ENCODE results near the gene ICA1L.
"Not testable (repeated sequence)": the region's sequence is repeated elsewhere in the genome, so short reads cannot be mapped to it uniquely, and the experiment has no call there.

The ICA1L gene

DNA sequence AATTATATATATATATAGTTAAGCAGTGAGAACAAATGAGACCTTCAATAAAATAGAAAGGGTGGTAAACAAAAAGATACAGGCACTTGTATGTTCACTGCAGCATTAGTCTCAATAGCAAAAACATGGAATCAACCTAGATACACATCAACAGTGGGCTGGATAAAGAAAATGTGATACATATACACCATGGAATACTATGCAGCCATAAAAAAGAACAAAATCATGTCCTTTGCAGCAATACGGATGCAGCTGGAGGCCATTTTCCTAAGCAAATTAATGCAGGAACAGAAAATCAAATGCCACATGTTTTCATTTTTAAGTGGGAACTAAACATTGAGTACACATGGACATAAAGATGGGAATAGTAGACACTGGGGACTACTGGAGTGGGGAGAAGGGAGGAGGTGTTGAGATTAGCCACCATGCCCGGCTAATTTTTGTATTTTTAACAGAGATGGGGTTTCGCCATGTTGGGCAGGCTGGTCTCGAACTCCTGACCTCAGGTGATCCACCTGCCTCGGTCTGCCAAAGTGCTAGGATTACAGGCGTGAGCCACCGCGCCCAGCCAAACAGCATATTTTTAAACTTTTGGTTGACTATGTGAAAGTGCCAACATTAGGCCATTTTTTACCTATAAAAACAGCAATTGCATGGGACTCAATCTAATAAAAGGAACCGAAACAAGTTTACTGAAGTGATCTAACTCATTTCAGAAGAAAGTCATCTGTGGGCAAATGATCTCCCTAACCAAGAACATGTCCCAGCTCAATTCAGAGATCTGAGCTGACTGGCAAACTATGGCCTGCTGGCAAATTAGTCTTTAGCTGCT is 23.7 kb downstream of the ICA1L start:
- DNase-seq, result no peak

DNA sequence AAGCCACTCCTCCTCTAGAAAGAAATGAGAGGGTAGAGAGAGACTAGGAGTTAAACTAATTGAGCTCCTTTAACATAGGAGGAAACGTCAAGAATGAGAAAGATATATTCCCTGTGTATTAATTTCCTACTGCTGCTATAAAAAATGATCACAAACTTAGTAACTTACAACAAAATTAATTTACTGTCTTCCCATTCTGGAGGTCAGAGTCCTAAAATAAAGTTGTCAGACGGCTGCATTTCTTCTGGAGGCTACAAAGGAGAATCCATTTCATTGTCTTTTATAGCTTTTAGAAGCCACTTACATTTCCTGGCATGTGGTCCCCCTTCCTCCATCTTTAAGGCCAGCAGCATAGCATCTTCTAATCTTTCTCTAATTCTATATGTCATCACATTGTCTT is 26.9 kb downstream of the ICA1L start:
- DNase-seq, result no peak

GRCh38 chr2:202842690-202843089 is 28.9 kb downstream of the ICA1L start:
- DNase-seq, result no peak

DNA sequence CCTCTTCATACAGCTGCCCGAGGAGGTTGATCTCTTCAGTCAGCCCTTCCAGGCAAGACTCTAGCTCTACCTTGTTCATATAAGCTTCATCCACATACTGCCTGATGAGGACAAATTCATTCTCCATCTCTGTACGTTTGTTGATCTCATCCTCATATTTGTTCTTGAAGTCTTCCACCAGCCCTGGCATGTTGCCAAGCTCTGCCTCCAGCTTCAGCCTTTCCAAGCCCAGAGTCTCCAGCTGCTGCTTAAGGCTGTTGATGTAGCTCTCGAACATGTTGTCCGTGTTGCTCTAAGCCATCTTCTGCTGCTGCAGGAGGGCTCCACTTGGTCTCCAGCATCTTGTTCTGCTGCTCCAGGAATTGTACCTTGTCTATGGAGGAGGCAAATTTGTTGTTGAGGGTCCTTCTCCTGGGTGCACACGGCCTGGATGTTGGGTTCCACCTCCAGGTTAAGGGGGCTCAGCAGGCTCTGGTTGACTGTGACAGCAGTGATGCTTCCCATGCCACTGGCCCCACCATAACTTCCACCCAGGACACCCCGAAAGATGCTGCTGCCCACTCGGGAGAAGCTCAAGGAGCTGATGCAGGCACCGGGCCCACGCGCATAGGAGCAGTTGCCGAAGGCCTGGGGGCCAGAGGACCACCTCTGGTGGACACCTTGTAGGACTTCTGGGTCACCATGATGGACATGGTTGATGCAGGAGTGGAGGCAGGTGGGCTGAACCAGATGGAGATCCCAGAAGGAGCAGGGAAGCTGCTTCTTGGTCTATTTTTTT is 30.3 kb downstream of the ICA1L start:
- no peak for DNase-seq

DNA sequence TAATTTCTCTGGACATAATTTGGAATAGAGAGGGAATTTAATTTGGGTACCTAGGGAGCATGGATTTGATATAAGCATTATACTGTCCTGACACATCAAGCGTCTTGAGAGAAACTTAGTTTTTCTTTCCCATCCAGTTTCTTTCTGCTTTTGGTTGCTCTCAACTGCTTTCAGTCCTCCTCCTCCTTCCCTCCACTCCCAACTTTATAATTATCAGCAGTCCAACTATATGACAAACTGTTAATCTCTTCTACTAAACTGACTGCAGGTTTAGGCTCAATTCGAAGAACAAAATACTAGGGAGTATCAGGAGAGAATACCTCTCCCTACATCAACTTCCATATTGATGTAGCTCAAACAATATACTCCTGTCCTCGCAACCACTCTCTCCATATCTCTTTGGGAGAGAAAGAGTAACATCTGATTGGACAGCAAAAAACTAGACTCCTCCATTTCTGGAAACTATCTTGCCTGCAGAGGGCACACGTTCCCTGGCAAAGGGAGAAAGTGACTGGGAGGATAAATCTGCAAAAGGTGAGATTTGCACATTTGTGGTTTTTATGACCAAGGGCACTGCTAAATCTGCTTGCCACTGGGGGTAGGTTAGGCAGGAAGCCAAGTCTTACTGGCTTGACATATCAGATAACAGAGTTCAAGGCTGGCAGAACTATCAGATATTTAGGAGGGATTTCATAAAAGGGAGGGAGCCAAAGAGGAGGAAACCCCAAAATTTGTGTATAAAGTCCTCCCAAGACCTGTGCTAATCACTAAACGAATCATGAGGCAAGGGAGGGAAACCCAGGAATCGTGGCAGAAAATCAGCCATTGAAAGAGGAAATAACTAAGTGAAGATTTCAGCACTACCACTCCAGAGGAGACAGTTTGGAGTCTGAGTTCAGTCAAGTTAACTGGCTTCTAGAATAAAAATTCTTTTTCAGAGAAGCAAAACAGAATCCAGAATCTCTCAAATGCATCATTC is 40.0 kb downstream of the ICA1L start:
- DNase-seq, result no peak

DNA sequence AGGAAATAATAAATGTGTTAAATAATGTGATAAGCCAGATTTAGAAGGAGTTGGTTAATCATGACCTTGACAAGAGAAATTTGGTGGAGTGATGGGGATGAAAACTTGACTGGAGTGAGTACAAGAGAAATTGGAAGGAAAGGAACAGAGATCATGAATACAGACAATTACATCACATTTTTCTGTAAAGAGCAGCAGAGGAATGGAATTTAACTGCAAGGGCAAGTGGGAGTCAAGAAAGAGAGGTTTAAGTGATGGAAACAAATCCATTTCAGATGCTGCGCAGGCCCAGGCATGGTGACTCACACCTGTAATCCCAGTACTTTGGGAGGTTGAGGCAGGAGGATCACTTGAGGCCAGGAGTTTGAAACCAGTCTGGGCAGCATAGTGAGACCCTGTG is 46.7 kb downstream of the ICA1L start:
- no peak for DNase-seq

DNA sequence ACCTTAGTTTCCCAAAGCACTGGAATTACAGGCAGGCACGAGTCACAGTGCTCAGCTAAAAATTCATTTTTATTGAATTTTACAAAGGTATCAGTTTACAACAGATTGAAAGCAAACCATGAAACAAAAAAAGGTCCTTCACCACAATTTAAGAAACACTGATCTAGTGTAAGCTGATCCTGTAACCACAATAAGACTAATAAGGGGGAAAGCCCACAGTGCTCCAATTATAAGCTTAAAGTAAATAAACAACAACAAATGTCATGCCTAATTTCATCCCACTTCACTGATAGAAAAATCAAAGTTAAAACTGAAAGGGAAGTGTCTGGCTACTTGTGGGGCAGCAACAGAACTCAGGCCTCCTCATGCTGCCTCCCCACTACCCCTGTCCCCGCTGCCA is 49.2 kb downstream of the ICA1L start:
- no peak for DNase-seq

GRCh38 chr2:202821206-202822160 is 50.1 kb downstream of the ICA1L start:
- DNase-seq, result no peak

DNA sequence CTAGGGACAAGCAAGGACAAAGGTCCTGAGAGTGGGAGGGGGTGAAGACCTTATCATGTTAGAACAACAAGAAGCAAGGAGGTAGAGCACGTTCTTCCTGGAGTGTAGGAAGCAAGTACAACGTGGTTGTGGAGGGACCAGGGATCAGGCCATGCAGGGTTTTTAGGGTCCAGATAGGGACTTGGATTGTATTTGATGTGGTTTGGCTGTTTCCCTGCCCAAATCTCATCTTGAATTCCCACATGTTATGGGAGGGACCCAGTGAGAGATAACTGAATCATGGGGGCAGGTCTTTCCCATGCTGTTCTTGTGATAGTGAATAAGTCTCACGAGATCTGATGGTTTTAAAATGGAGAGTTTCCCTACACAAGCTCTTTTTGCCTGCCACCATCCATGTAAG is 53.2 kb downstream of the ICA1L start:
- no peak for DNase-seq

DNA sequence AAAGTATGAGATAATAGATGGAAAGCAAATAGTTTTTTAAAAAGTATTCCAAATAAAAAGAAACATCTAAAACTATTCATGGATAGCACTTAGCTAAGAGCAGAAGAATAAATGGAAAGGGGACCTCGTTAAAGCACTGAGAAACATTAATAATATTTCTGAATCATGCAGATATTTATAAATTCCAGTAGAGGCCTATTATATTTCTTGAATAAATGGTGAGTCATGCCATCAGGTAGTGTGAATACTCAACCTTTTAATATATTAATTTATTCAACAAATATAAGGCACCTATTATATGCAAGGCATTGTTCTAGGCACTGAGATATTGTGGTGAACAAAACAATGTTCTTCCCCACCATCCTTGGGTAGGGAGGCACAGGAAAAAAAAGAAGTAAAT is 53.8 kb downstream of the ICA1L start:
- no peak for DNase-seq

DNA sequence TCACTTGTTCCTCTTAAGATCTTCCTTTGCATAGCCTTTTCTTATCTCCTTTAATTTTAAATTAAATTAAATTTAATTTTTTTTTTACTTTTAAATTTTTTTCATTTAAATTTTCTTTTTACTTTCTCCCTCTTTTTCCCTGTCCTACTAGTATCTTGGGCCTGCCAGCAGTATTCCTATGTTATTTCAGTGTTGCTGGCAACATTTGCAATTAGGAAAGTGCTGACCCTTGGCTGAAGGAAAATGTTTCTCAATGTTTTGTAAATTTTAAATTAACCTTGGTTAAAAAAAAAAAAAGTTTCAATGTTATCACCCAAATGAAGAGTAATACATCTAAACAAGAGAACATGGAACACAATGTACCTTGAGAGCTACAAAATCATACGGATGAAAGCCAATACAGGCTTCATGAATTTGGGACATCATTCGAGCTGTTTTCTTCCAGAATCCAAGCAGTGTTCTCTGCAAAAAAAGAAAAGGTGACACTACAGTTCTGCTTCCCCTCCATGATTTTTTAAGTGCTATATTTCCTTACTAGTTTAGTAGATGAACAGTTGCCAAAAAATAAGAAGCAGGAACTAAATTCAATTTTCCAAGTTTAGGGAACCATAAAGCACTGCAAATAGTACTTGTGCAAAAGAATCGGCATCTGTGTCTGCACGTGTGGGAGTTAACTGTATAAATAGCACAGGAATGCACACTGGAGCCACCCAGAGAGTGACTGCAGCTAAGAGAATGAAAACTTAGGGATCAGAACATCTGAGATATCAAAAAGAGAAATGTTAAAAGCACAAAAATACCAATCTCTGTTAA is 55.8 kb downstream of the ICA1L start:
- DNase-seq, result no peak

DNA sequence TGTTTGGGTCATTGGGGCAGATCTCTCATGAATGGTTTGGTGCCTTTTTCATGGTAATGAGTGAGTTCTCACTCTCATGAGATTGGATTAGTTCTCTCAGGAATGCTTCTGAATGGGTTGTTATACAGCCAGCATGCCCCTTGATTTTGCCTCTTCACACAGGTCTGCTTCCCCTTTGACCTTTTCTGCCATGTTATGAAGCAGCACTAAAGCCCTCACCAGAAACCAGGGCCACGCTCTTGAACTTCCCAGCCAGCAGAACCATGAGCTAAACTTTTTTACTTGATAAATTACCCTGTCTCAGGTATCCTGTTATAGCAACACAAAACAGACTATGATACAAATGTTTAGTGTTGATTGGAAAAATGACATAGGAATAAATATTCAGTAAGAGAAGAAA is 57.3 kb downstream of the ICA1L start:
- no peak for DNase-seq

- DNase-seq, result no peak
These were observed 58.2 kb downstream of the ICA1L start for GRCh38 chr2:202813387-202813786.

GRCh38 chr2:202808754-202809153 is 62.8 kb downstream of the ICA1L start:
- no peak for DNase-seq

- peak; percentile 59 for DNase-seq
These were observed 64.0 kb downstream of the ICA1L start for GRCh38 chr2:202807431-202808138.

DNA sequence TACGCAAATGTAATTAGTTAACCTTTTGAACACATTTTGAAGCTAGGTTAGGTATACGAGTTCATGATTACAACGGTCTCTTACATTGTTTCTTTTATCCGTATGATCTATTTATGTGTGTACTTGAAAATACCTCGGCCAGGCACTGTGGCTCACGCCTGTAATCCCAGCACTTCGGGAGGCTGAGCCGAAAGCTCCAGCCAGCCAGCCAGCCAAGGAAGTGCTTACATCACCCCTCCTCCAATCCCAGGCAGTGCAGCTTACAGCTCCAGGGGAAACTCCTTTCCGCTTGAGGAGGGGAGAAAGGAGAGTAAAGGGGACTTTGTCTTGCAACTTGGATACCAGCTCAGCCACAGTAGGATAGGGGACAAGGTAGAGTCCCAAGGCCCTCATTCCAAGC is 65.7 kb downstream of the ICA1L start:
- not testable (repeated sequence) for DNase-seq

GRCh38 chr2:202797944-202798343 is 73.6 kb downstream of the ICA1L start:
- no peak for DNase-seq

GRCh38 chr2:202790676-202791075 is 80.9 kb downstream of the ICA1L start:
- no peak for DNase-seq

DNA sequence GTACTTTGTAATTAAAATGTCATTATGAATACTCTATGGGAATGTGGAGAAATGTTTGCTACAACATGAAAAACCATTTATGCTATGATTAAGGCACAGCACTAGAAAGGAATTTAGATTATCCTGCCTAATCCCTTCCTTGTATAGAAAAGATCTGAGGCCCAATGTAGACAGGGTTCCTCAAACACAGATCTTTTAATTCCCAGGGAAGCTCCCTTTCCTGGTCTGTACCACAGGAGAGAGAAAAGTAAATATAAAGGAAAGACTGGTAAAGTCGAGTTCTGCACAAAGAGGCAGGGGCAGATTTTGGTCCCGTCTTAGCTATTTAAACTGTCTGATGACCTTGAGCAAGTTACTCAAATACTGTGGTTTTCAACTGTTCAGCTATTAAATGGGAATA is 84.7 kb downstream of the ICA1L start:
- no peak for DNase-seq

- DNase-seq, result no peak
These were observed 88.5 kb downstream of the ICA1L start for GRCh38 chr2:202782940-202783558.

All from T1000 (cell line).